ENCODE results near the gene SMYD1.
A peak's percentile ranks its signal among the peaks of the same experiment; 100 is the strongest.

SMYD1 gene

DNA sequence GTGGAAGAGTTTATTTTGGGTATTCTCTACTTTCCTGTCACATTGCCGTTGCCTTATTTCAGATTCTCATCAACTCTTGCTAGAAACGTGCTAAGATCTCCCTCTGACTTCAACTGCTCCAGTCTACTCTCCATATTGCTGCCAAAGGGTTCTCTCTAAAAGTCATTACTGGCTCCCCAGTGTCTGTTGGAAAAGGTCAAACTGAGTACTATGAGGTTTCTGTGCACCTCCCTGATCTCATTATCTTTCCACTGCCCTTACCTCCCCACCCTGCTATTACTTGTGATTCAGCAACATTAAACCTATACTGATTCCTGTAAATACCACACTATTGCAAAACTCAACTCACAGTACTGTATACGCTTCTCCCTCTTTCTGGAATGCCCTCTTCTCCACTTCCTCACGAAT lies 10.2 kb upstream of the SMYD1 start:
- no peak for DNase-seq (ENCODE audit: low spot score)

DNA sequence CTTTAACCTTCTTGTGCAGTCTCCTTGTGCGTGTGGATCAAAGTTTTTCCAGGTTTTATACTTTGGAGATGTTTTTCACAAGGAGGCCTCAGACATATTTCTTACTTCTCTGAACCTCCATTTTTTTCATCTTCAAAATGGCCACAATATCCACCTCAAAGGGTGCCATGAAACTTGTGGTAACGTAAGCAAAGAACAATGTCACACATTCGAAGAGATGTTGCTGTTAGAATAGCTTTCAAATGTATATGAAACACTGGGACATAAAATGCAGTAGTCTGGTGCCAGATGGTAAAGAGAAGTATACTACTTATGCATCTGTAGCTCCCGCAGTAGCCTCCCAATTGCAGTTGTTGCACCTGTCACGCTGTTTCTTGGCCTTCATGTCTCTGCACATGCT lies 9.4 kb upstream of the SMYD1 start:
- no peak for DNase-seq (ENCODE audit: low spot score)

GRCh38 chr2:88059979-88060906 lies 7.4 kb upstream of the SMYD1 start:
- peak; percentile 66 for DNase-seq (ENCODE audit: low spot score)

DNA sequence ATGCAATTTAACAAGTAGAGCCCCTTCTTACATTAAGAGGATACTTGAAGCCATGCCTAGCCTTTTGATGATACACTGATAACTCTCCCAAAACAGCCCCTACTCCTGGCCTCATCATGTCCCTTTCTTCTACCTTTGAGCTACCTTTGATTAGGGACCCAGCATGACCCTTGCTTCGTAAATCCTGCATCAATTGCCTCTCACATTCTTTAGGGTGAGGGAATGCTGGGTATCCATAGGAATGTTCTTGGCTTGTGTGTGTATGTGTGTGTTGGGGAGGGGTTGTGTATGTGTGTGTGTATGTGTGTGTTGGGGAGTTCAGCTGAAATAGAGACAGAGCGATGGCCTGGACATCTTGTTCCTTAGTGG lies 6.7 kb upstream of the SMYD1 start:
- no peak for DNase-seq (ENCODE audit: low spot score)

DNA sequence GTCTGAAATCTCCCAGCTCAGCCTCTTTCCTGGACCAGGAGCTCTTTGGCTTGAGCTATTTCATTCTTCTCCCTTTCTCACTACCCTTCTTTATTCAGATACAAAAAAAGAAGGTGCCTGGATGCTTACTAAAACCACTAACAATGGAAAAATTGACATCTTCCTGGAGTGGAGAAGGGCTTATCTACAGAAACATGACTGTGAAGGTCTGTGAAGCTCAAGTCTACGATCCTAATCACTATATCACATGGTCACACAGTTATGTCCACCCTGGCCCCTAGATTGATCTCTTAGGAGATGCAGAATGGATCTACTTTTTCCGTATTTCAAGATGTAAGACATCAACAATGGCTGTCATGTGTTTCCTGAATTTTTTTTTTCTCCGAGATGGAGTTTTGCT lies 6.3 kb upstream of the SMYD1 start:
- no peak for DNase-seq (ENCODE audit: low spot score)

- no peak for DNase-seq (ENCODE audit: low spot score)
These were observed 1.1 kb upstream of the SMYD1 start for GRCh38 chr2:88066543-88066942.

GRCh38 chr2:88067189-88067588 lies 436 bp upstream of the SMYD1 start:
- DNase-seq (ENCODE audit: low spot score) = no peak

DNA sequence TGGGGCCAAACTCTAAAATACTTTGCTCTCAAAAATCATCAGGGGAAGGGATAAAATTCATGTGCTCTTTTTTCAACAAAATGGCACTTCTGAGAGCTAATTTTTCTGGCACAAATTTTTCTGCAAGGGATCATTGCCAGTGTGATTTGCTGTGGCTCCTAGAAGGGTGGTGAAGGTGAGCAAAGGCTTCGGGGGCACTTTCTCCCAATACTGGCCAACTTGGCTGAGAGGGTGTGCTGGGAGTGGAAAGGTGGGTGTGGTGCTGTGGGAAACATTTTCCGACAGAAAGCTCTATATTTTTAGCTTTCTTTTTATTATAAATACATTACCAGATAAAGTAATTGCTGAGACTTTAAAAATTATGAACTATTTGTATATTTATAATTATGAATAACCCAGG lies 419 bp downstream of the SMYD1 start:
- no peak for DNase-seq (ENCODE audit: low spot score)

- no peak for DNase-seq (ENCODE audit: low spot score)
These were observed 1.5 kb downstream of the SMYD1 start for GRCh38 chr2:88069117-88069516.

GRCh38 chr2:88070055-88070454 lies 2.4 kb downstream of the SMYD1 start:
- no peak for DNase-seq (ENCODE audit: low spot score)

- DNase-seq (ENCODE audit: low spot score) = peak; percentile 35
These were observed 3.7 kb downstream of the SMYD1 start for GRCh38 chr2:88071365-88071764.

DNA sequence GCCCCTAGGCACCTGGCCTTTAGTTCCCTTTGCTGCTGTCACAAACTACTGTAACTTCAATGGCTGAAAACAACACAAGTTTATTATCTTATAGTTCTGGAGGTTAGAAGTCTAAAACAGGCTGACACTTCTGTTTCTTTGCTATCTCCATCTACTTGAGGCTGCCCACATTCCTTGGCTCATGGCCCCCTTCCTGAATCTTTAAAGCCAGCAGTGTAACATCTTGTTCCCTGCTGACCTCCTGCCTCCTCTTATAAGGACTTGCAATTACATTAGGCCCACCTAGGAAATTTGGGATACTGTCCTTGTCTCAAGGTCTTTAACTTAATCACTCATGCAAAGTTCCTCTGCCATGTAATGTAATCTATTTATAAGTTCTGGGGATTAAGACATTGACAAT lies 6.5 kb downstream of the SMYD1 start:
- DNase-seq (ENCODE audit: low spot score) = no peak

- DNase-seq (ENCODE audit: low spot score) = no peak
These were observed 7.2 kb downstream of the SMYD1 start for GRCh38 chr2:88074854-88075292.

DNA sequence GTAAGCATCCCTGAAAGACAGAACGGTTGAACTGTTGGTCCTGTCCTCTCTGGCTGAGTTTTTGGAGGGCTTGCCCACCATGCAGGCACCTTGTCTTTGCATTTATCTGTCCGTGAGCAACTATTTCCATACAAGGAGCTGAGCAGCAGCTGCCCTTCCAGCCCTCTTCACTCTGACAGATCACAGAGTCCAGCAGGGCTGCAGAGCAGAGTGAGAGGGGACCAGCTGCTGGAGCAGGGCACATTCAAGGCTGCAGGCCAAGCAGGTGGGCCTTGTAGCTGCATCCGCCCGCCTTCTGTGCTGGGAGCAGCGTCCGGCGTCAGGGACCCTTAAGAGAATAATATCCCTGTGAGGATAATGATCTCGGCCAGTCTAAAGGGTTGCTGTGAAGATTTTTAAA lies 9.5 kb downstream of the SMYD1 start:
- DNase-seq (ENCODE audit: low spot score) = no peak

DNA sequence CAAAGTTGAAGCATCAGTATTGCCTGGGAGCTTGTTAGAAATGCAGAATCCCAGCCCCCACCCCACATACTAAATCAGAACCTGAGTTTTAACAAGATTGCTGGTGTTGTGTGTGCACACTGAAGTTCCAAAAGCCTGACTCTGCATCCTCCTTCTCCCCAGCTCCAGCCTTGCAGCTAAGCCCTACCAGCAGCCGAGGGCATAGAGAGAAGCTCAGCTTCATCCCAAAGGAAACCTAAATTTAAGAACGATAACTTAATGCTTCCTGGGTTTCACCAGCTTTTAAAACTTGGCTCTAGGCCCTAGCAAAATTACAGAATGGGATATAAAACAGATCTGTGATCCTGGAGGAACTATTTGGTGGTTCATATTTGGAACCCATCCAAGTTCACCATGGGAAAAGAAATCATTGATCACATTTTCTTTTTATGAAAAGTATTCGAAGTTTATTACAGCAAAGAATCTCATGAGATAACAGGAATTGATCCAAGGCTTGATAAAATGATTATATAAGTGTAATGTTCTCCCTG lies 11.1 kb downstream of the SMYD1 start:
- no peak for DNase-seq (ENCODE audit: low spot score)

- no peak for DNase-seq (ENCODE audit: low spot score)
These were observed 12.9 kb downstream of the SMYD1 start for GRCh38 chr2:88080545-88080944.

GRCh38 chr2:88081924-88082608 lies 14.4 kb downstream of the SMYD1 start:
- DNase-seq (ENCODE audit: low spot score) = no peak

- no peak for DNase-seq (ENCODE audit: low spot score)
These were observed 15.2 kb downstream of the SMYD1 start for GRCh38 chr2:88082781-88083180.

DNA sequence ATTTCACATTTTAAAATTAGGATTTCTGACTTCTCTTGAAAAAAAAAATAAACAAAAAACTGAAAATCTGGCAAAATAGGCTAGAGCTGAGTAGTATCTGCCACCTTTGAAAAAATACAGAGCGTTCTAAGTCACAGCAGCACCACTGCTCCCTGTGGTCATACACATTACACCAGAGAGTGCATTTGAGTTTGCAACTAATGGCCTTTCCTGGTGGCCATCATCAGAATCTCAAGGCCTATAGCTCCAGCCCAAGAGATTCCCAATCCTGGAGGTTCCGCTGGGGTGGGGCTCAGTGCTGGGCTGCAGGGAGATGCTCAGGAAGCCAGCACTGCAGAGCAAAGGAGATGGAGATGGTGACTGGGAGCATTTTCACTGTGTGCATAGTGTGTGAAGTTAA lies 17.5 kb downstream of the SMYD1 start:
- no peak for DNase-seq (ENCODE audit: low spot score)

DNA sequence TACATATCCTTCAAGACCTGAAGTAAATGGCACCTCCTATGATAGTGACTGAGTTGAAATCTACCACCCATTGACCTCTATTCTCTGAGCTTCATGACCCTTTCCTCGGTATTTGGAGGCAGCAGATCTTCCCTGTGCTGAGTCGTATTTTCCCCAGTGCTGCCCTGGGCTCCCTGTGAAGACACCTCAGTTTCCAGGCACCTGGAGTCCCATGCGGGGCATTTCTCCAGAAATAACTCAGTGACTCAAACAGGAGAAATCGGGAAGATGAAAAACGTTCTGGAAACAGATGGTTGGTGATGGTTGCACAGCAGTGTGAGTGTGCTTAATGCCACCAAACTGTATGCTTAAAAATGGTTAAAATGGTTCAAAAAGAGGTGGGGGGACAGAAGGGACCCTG lies 18.0 kb downstream of the SMYD1 start:
- no peak for DNase-seq (ENCODE audit: low spot score)

GRCh38 chr2:88086401-88086800 lies 18.8 kb downstream of the SMYD1 start:
- no peak for DNase-seq (ENCODE audit: low spot score)

DNA sequence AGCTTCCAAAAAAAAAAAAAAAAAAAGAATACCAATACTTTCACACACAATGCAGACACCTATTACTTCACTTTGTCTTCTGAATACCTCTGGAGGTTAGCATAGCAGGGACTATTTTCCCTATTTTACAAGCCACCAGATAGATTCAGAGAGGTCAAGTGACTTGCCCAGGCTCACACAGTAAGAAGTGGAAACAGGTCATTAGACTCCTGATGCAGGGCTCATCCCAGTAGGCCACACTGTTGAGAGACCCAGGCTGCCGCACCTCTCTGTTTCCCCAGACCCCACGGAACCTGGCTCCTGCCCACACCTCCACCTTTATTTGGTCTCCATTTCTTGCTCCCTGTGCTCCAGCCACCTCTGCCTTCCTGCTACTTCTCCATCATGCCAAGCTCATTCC lies 19.4 kb downstream of the SMYD1 start:
- no peak for DNase-seq (ENCODE audit: low spot score)

GRCh38 chr2:88087763-88088162 lies 20.1 kb downstream of the SMYD1 start:
- no peak for DNase-seq (ENCODE audit: low spot score)

All from iPS-NIHi11 (cell line).